HG02623 (cell line): ENCODE measurements around the gene GDPD1.
"Not testable (repeated sequence)": the region's sequence is repeated elsewhere in the genome, so short reads cannot be mapped to it uniquely, and the experiment has no call there.

Experiments
- ATAC-seq: cut with Tn5 transposase; IDR thresholded peaks from one replicate; pipeline ENCODE4 v1.9.1; 2021; ENCODE audit warnings: moderate library complexity; ENCODE audit not compliant: unreplicated experiment

GDPD1 gene

DNA sequence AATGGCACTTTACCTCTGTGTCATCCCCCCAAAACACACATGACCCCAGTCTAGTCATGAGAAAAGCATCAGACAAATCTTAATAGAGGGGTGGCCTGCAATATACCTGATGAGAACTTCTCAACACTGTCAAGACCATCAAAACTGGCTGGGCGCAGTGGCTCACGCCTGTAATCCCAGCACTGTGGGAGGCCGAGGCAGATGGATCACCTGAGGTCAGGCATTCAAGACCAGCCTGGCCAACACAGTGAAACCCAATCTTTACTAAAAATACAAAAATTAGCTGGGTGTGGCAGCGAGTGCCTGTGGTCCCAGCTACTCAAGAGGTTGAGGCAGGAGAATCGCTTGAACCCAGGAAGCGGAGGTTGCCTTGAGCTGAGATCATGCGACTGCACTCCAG is 91.2 kb downstream of the GDPD1 start:
- ATAC-seq, result not testable (repeated sequence)

DNA sequence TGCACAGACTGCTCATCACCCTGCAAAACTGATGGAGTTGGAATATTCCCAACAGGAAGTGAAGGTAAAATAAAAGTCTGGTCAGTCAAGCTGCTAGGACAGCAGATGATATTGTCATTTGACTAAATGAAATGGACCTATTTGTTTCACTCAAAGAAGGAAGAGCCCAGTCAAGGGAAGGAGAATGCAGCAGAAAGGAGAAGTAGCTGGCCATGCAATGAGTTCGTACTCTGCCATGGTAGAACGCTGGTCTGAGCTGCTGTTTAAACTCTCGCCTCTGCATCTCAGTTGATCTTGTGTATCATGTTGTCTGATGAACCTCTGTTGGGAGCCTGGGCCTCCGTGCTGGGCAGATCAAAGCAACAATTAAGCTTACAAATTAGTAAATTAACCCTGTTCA is 95.6 kb downstream of the GDPD1 start:
- no peak for ATAC-seq
